Neural progenitor cell (in vitro differentiated cells): ENCODE measurements around the gene POLR3G.

Experiments
- EZH2 ChIP-seq: fragments of 200-600 bp; sonication (generic); IDR thresholded peaks from 2 replicates; pipeline ENCODE4 v1.6.1; 2017; ENCODE audit warnings: antibody characterized with exemption, mild to moderate bottlenecking, moderate library complexity
- TF ChIP-seq, protein P1 (sequence below): fragments of 200-600 bp; sonication (generic); IDR thresholded peaks from 2 replicates; pipeline ENCODE4 v1.5.1; 2017; ENCODE audit warnings: antibody characterized with exemption, mild to moderate bottlenecking

DNA sequence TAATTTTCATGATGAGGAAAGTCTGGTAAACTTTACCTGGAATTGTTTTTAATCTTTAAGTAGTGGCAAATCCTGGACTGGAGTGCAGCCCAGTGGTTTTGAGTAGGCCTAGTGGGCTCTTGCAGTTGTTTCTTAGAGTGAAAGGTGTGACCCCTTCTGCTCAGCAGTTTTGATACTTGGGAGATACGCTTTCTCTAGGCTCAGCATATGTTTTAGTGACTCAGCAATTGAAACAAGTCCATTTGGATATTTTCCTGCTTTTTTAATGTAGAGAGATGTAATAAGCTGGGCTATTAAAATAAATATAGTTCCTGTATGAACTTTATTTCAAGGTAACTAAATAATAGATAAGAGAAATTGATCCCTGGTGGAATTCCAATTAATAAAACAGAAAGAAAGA, 6.0 kb downstream of the POLR3G start:
- TF ChIP-seq, protein P1, sequence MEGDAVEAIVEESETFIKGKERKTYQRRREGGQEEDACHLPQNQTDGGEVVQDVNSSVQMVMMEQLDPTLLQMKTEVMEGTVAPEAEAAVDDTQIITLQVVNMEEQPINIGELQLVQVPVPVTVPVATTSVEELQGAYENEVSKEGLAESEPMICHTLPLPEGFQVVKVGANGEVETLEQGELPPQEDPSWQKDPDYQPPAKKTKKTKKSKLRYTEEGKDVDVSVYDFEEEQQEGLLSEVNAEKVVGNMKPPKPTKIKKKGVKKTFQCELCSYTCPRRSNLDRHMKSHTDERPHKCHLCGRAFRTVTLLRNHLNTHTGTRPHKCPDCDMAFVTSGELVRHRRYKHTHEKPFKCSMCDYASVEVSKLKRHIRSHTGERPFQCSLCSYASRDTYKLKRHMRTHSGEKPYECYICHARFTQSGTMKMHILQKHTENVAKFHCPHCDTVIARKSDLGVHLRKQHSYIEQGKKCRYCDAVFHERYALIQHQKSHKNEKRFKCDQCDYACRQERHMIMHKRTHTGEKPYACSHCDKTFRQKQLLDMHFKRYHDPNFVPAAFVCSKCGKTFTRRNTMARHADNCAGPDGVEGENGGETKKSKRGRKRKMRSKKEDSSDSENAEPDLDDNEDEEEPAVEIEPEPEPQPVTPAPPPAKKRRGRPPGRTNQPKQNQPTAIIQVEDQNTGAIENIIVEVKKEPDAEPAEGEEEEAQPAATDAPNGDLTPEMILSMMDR, result no peak
- TF ChIP-seq EZH2, result no peak
